T47D (cell line): ENCODE data around the gene GSAP.
"Not testable (repeated sequence)": the region's sequence is repeated elsewhere in the genome, so short reads cannot be mapped to it uniquely, and the experiment has no call there.

ENCODE experiments used
- DNase-seq, 2 experiments: peaks; one replicate each; pipeline versions ENCODE4 v3.0.0 to v3.0.0-alpha.2; 2011 to 2012; ENCODE audit warnings: low read depth in 1 of 2, low spot score in 1 of 2
- JUND ChIP-seq: IDR thresholded peaks from 2 replicates; pipeline ENCODE4 v1.6.1; 2012; ENCODE audit warnings: low read depth
- in situ Hi-C: cut with HindIII; loops from 2 replicates; pipeline ENCODE4 v1.10.0; 2016; ENCODE audit warnings: low sequenced_read_pairs, low pct_unique_long_range_greater_than_20kb

Gene GSAP

GRCh38 chr7:77337456-77337990 is 78.6 kb downstream of the GSAP start:
- DNase-seq: no peak
- in situ Hi-C loops: no loop called here
- no peak for TF ChIP-seq JUND

- in situ Hi-C loops: no loop called here
- no peak for TF ChIP-seq JUND
- no peak for DNase-seq
These were observed 80.6 kb downstream of the GSAP start for GRCh38 chr7:77335581-77335980.

- in situ Hi-C loops, DNase-seq: not testable (repeated sequence)
These were observed 82.1 kb downstream of the GSAP start for GRCh38 chr7:77334039-77334438.

GRCh38 chr7:77331938-77332695 is 84.0 kb downstream of the GSAP start:
- TF ChIP-seq JUND: no peak
- peak; percentile 65 to 90 for DNase-seq
- in situ Hi-C loops: no loop called here

GRCh38 chr7:77330169-77330882 is 85.8 kb downstream of the GSAP start:
- no peak for DNase-seq
- no peak for TF ChIP-seq JUND
- in situ Hi-C loops: no loop called here

GRCh38 chr7:77329466-77330168 is 86.5 kb downstream of the GSAP start:
- DNase-seq: no peak
- no peak for TF ChIP-seq JUND
- in situ Hi-C loops: no loop called here

GRCh38 chr7:77328669-77329068 is 87.5 kb downstream of the GSAP start:
- DNase-seq: no peak
- no peak for TF ChIP-seq JUND
- in situ Hi-C loops: no loop called here

- in situ Hi-C loops: no loop called here
- TF ChIP-seq JUND: no peak
- no peak for DNase-seq
These were observed 88.1 kb downstream of the GSAP start for GRCh38 chr7:77327932-77328628.

- no peak for TF ChIP-seq JUND
- no peak for DNase-seq
- in situ Hi-C loops: no loop called here
These were observed 88.8 kb downstream of the GSAP start for GRCh38 chr7:77327067-77327931.

GRCh38 chr7:77326131-77326530 is 90.0 kb downstream of the GSAP start:
- DNase-seq: no peak
- in situ Hi-C loops: no loop called here
- TF ChIP-seq JUND: no peak

GRCh38 chr7:77321300-77321699 is 94.8 kb downstream of the GSAP start:
- no peak for DNase-seq
- in situ Hi-C loops: no loop called here
- TF ChIP-seq JUND: no peak
